Lower leg skin (tissue), 3 donors: ENCODE data around the gene FKBP5.

ENCODE experiments used
- CTCF ChIP-seq, 3 donors: fragments of 450-650 bp; IDR thresholded peaks; one replicate each; pipeline ENCODE4 v1.5.1; 2016; ENCODE audit warnings: antibody characterized with exemption in 3 of 3, mild to moderate bottlenecking in 3 of 3, moderate library complexity in 2 of 3
- POLR2A ChIP-seq, 2 donors: fragments of 450-650 bp; IDR thresholded peaks; one replicate each; pipeline ENCODE4 v1.6.1; 2016 to 2017; ENCODE audit warnings: antibody characterized with exemption in 2 of 2, mild to moderate bottlenecking in 1 of 2, moderate library complexity in 1 of 2

DNA sequence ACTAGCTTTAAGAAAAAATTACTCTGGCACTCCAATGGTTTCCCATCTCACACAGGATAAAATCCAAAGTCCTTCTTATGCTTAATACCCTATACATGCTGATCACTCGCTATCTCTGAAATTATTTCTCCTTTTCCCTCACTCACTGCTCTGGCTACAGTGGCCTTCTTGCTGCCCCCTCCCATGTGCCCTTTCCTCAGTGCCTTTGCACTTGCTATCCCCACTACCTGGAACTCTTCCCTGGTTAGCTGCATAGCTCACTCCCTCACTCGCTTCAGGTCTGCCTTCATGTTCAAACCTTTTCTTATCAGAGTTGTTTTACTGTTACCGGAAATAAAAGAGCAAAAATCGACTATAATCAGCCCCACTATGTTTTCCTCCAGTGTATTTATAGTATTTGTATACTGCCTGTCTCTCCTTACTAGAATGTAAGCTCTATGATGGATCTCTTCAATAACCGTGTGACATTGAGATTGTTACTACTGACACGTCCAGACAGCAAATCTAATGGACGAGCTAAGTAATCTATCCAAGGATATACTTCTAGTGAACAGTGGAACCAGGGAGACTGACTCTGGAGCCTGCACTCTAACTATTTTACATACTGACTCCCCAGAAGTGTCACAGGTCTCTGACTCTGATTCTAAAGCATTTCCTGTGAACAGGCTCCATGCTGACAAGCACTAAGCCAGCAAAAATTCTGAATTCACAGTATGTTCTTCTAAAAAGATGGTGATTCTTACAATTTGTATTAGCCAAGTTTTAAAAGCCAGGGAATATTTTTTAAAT is 25.1 kb downstream of the FKBP5 start:
- TF ChIP-seq CTCF (IDR thresholded peaks at IDR 0.05) (no peak), POLR2A (IDR thresholded peaks at IDR 0.05) (no peak)
